HEK293 (cell line): ENCODE results near the gene SMAD7.
A peak's percentile ranks its signal among the peaks of the same experiment; 100 is the strongest.

Experiments used
- BCL6B ChIP-seq: fragments of 450-650 bp; formaldehyde crosslinking; IDR thresholded peaks from 2 replicates; pipeline ENCODE4 v1.5.1; 2017; ENCODE audit warnings: missing biosample characterization, missing genetic modification characterization
- EGR2 ChIP-seq: fragments of 450-650 bp; formaldehyde crosslinking; IDR thresholded peaks from 2 replicates; pipeline ENCODE4 v1.5.1; 2016; ENCODE audit warnings: low read depth, missing biosample characterization, missing genetic modification characterization
- KLF1 ChIP-seq: fragments of 450-650 bp; formaldehyde crosslinking; IDR thresholded peaks from 2 replicates; pipeline ENCODE4 v1.5.1; 2016; ENCODE audit warnings: missing biosample characterization, missing genetic modification characterization
- OVOL3 ChIP-seq: fragments of 450-650 bp; formaldehyde crosslinking; IDR thresholded peaks from 2 replicates; pipeline ENCODE4 v1.5.1; 2016; ENCODE audit warnings: missing biosample characterization, missing genetic modification characterization
- SCRT1 ChIP-seq: fragments of 450-650 bp; formaldehyde crosslinking; IDR thresholded peaks from 2 replicates; pipeline ENCODE4 v1.5.1; 2016; ENCODE audit warnings: missing biosample characterization, missing genetic modification characterization, borderline replicate concordance
- ZNF121 ChIP-seq: fragments of 450-650 bp; formaldehyde crosslinking; IDR thresholded peaks from 2 replicates; pipeline ENCODE4 v1.5.1; 2016; ENCODE audit warnings: missing biosample characterization, missing genetic modification characterization
- ZNF202 ChIP-seq: fragments of 450-650 bp; formaldehyde crosslinking; IDR thresholded peaks from 2 replicates; pipeline ENCODE4 v1.5.1; 2016; ENCODE audit warnings: missing biosample characterization, missing genetic modification characterization, borderline replicate concordance
- ZNF214 ChIP-seq: fragments of 450-650 bp; formaldehyde crosslinking; IDR thresholded peaks from 2 replicates; pipeline ENCODE4 v1.5.1; 2017; ENCODE audit warnings: missing biosample characterization, mild to moderate bottlenecking, missing genetic modification characterization, borderline replicate concordance
- ZNF280C ChIP-seq: fragments of 450-650 bp; formaldehyde crosslinking; IDR thresholded peaks from 2 replicates; pipeline ENCODE4 v1.5.1; 2016; ENCODE audit warnings: missing biosample characterization, missing genetic modification characterization
- ZNF354C ChIP-seq: fragments of 450-650 bp; formaldehyde crosslinking; IDR thresholded peaks from 2 replicates; pipeline ENCODE4 v1.5.1; 2016; ENCODE audit warnings: missing biosample characterization, missing genetic modification characterization, low read depth, borderline replicate concordance
- ZNF37A ChIP-seq: fragments of 450-650 bp; IDR thresholded peaks from 2 replicates; pipeline ENCODE4 v1.5.1; 2018; ENCODE audit warnings: missing biosample characterization, missing genetic modification characterization
- ZNF426 ChIP-seq: fragments of 450-650 bp; formaldehyde crosslinking; IDR thresholded peaks from 2 replicates; pipeline ENCODE4 v1.5.1; 2017; ENCODE audit warnings: missing biosample characterization, missing genetic modification characterization, mild to moderate bottlenecking, inconsistent platforms, moderate library complexity
- ZNF518A ChIP-seq: fragments of 450-650 bp; formaldehyde crosslinking; conservative IDR thresholded peaks from 2 replicates; pipeline ENCODE4 v1.5.1; 2016; ENCODE audit warnings: low read depth, missing biosample characterization, missing genetic modification characterization
- ZNF530 ChIP-seq: fragments of 450-650 bp; formaldehyde crosslinking; IDR thresholded peaks from 2 replicates; pipeline ENCODE4 v1.5.1; 2016; ENCODE audit warnings: low read depth, missing biosample characterization, missing genetic modification characterization
- ZNF600 ChIP-seq: fragments of 450-650 bp; formaldehyde crosslinking; IDR thresholded peaks from 2 replicates; pipeline ENCODE4 v1.5.1; 2016; ENCODE audit warnings: missing biosample characterization, missing genetic modification characterization
- ZNF621 ChIP-seq: fragments of 450-650 bp; formaldehyde crosslinking; IDR thresholded peaks from 2 replicates; pipeline ENCODE4 v1.5.1; 2017; ENCODE audit warnings: missing biosample characterization, missing genetic modification characterization
- ZNF629 ChIP-seq: fragments of 450-650 bp; formaldehyde crosslinking; IDR thresholded peaks from 2 replicates; pipeline ENCODE4 v1.5.1; 2017; ENCODE audit warnings: missing biosample characterization, missing genetic modification characterization
- ZNF791 ChIP-seq: fragments of 450-650 bp; formaldehyde crosslinking; IDR thresholded peaks from 2 replicates; pipeline ENCODE4 v1.5.1; 2016; ENCODE audit warnings: missing biosample characterization, missing genetic modification characterization
- ZSCAN16 ChIP-seq: fragments of 450-650 bp; formaldehyde crosslinking; IDR thresholded peaks from 2 replicates; pipeline ENCODE4 v1.5.1; 2016; ENCODE audit warnings: missing biosample characterization, missing genetic modification characterization
- ZSCAN23 ChIP-seq: fragments of 450-650 bp; formaldehyde crosslinking; IDR thresholded peaks from 2 replicates; pipeline ENCODE4 v1.5.1; 2016; ENCODE audit warnings: missing biosample characterization, missing genetic modification characterization
- ZSCAN4 ChIP-seq: fragments of 450-650 bp; formaldehyde crosslinking; IDR thresholded peaks from 2 replicates; pipeline ENCODE4 v1.5.1; 2017; ENCODE audit warnings: missing biosample characterization, missing genetic modification characterization
- TF ChIP-seq, protein P1 (sequence below): fragments of 450-650 bp; formaldehyde crosslinking; IDR thresholded peaks from 2 replicates; pipeline ENCODE4 v1.5.0; 2017; ENCODE audit warnings: missing biosample characterization, missing genetic modification characterization, borderline replicate concordance
- TF ChIP-seq, protein P2 (sequence below): fragments of 450-650 bp; formaldehyde crosslinking; IDR thresholded peaks from 2 replicates; pipeline ENCODE4 v1.5.1; 2016; ENCODE audit warnings: missing biosample characterization, missing genetic modification characterization

SMAD7 gene

GRCh38 chr18:48952287-48953103 lies 1.7 kb upstream of the SMAD7 start (continued):
- TF ChIP-seq ZSCAN4 (tag by site-specific recombination) (no peak), ZNF354C (tag by site-specific recombination) (no peak), ZNF426 (tag by site-specific recombination) (no peak), OVOL3 (tag by site-specific recombination) (0 out of 2 replicates have a peak, but pooled peaks have one; percentile 26), ZNF37A (tag by site-specific recombination) (no peak), ZNF791 (tag by site-specific recombination) (no peak), ZNF530 (tag by site-specific recombination) (no peak), ZNF518A (no peak), ZNF280C (tag by site-specific recombination) (no peak), ZNF214 (no peak), ZNF202 (no peak), ZSCAN23 (tag by site-specific recombination) (no peak), BCL6B (tag by site-specific recombination) (peak; percentile 25; the same call in 1 of the 2 replicates), ZNF121 (tag by site-specific recombination) (no peak), KLF1 (tag by site-specific recombination) (peak; percentile 85), ZNF600 (tag by site-specific recombination) (peak; percentile 75), ZSCAN16 (tag by site-specific recombination) (no peak), ZNF629 (tag by site-specific recombination) (peak; percentile 81), EGR2 (tag by site-specific recombination) (peak; percentile 81), ZNF621 (tag by site-specific recombination) (no peak), SCRT1 (no peak)
- TF ChIP-seq, protein P1, sequence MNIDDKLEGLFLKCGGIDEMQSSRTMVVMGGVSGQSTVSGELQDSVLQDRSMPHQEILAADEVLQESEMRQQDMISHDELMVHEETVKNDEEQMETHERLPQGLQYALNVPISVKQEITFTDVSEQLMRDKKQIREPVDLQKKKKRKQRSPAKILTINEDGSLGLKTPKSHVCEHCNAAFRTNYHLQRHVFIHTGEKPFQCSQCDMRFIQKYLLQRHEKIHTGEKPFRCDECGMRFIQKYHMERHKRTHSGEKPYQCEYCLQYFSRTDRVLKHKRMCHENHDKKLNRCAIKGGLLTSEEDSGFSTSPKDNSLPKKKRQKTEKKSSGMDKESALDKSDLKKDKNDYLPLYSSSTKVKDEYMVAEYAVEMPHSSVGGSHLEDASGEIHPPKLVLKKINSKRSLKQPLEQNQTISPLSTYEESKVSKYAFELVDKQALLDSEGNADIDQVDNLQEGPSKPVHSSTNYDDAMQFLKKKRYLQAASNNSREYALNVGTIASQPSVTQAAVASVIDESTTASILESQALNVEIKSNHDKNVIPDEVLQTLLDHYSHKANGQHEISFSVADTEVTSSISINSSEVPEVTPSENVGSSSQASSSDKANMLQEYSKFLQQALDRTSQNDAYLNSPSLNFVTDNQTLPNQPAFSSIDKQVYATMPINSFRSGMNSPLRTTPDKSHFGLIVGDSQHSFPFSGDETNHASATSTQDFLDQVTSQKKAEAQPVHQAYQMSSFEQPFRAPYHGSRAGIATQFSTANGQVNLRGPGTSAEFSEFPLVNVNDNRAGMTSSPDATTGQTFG (tag by site-specific recombination): no peak
- TF ChIP-seq, protein P2, sequence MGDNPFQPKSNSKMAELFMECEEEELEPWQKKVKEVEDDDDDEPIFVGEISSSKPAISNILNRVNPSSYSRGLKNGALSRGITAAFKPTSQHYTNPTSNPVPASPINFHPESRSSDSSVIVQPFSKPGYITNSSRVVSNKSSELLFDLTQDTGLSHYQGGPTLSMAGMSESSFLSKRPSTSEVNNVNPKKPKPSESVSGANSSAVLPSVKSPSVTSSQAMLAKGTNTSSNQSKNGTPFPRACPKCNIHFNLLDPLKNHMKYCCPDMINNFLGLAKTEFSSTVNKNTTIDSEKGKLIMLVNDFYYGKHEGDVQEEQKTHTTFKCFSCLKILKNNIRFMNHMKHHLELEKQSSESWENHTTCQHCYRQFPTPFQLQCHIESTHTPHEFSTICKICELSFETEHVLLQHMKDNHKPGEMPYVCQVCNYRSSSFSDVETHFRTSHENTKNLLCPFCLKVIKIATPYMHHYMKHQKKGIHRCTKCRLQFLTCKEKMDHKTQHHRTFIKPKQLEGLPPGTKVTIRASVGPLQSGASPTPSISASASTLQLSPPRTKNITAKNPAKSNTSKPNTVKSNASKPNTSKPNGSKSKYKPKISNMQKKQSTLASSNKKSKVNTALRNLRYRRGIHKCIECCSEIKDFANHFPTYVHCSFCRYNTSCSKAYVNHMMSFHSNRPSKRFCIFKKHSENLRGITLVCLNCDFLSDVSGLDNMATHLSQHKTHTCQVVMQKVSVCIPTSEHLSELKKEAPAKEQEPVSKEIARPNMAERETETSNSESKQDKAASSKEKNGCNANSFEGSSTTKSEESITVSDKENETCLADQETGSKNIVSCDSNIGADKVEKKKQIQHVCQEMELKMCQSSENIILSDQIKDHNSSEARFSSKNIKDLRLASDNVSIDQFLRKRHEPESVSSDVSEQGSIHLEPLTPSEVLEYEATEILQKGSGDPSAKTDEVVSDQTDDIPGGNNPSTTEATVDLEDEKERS (tag by site-specific recombination): no peak
